Erythroblast (primary cell): ENCODE results near the gene RNF44.

Experiments
- GATA1 ChIP-seq: IDR thresholded peaks from 2 replicates; pipeline ENCODE4 v1.6.1; 2011; ENCODE audit warnings: low read depth, mild to moderate bottlenecking, control low read depth, low read length, moderate library complexity
- POLR2A ChIP-seq: IDR thresholded peaks from 2 replicates; pipeline ENCODE4 v1.6.1; 2011; ENCODE audit warnings: mild to moderate bottlenecking, low read length

DNA sequence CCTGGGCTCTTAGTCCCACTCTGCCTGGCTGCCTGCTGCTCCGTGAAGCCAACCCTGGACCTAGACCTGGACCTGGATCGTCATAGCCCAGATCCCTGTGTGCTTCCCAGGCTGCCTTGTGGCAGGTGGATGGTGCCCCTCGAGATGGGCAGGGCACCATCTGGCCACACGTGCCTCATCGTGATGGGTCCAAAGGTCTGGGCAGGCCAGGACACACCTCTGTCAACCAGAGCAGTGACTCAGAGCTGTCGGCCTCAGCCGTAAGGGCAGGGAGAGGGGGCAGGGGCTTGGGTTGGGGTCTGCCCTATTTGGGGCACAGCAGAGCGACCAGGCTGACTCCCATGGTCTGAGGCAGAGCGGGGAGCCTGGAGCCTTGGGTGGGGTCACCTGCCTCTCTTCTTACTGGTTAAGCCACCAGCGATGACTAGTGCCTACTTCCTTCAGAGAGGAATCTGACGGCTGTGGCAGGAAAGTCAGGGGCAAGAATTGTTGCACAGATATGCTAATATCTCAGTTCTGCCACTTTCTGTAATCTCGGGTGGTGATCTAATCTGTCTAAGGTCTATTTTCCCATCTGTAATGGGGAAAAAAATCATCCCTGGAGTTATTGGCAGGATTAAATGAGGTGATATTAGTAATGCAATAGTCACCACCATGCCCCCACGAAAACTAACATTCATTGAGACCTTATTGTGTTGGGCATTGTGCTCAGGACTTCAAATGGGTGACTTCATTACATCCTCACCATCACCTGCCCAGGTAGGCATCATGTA, 8.7 kb upstream of the RNF44 start:
- TF ChIP-seq POLR2A, result no peak
- TF ChIP-seq GATA1, result no peak
